Pons (tissue), 1 donor: ENCODE measurements around the gene CDC45.

Experiments used
- DNase-seq: peaks from one replicate; pipeline ENCODE4 v3.0.0-alpha.2; 2016; ENCODE audit warnings: low spot score

The CDC45 gene

GRCh38 chr22:19515654-19516377, 36.1 kb downstream of the CDC45 start:
- DNase-seq = no peak

DNA sequence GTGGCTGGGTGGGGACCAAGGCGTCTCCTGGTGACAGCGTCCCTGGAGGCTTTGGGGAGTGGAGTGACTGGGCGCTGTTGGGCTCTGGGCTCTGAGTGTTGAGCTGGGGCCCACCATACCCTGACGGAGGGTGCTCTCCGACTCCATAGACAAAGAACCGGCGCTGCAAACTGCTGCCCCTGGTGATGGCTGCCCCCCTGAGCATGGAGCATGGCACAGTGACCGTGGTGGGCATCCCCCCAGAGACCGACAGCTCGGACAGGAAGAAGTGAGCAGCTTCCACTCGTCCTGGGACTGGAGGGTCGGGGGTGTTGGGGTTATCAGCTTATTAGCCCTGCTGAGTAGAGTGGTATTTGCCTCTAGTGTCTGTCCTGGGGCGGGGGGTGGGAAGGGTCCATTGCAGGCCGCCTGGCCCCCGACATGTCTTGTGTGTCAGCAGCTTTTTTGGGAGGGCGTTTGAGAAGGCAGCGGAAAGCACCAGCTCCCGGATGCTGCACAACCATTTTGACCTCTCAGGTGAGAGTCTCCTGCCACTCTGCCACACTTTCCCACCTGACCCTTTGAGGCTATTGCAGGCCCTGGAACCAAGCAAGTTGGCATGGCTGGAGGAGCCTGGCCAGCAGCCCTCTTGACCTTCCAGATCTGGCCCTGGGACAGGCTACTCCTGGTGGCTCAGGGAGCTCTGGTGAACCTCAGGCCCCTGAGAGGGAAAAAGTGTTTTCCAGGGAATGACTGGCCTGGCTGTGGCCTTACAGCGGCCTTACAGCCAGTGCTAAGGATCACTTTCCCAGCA, 36.9 kb downstream of the CDC45 start:
- no peak for DNase-seq

- DNase-seq = no peak
Measured at GRCh38 chr22:19517171-19517500, 37.4 kb downstream of the CDC45 start.

- no peak for DNase-seq
Measured at GRCh38 chr22:19517919-19518611, 38.3 kb downstream of the CDC45 start.

- DNase-seq = no peak
Measured at GRCh38 chr22:19518635-19519034, 38.9 kb downstream of the CDC45 start.

- no peak for DNase-seq
Measured at GRCh38 chr22:19519041-19519926, 39.6 kb downstream of the CDC45 start.

DNA sequence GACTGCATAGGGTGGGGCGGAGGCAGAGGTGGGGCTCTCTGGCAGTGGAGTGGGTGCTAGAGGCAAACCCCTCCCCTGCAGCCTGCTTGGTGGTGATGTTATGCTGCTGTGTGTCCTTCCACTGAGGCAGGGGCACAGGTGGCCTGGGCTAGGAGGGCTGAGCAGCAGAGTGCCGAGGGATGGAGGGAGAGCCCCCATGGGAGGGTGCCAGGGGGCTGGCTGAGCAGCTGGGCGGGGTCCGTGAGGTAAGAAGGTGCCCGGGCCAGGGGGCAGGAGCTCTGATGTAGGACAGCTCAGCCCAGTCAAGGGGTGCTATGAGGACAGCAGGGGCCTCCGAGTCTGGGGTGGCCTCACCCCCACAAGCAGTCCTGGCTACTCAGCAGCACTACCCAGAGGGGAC, 40.3 kb downstream of the CDC45 start:
- DNase-seq = no peak

GRCh38 chr22:19520566-19521305, 41.0 kb downstream of the CDC45 start:
- DNase-seq = no peak

DNA sequence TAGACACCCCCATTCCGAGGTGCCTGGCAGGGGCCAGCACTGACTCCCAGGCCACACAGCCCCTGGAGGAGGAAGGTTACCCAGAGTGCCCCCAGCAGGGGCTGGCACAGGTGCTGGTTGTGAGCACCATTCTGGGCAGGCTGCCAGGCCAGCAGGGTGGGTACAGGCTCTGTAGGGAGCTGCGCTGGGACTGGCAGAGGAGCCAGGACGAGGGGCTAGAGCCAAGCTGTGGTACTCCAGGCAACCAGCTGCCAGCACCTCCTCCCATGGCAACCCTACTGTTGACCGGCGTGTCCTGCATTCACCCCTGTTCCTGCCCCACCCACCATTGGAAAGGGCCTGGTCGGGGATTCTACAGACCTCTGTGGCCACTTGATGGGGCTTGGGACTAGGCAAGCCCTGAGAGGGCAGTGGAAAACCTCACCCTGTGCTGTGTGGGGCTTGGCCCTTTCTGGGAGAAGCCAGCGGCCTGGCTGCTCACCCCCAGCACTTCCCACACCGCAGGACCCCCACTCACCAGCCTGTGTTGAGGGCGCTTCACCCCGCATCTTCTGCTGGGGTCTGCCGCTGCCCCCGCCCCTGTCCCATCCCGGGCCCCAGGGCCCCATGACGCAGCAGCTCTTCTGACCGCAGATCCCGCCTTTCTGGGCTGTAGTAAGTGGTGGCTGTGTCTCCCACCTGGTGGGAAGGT, 42.6 kb downstream of the CDC45 start:
- DNase-seq = peak; percentile 39

- no peak for DNase-seq
Measured at GRCh38 chr22:19522881-19523239, 43.1 kb downstream of the CDC45 start.

DNA sequence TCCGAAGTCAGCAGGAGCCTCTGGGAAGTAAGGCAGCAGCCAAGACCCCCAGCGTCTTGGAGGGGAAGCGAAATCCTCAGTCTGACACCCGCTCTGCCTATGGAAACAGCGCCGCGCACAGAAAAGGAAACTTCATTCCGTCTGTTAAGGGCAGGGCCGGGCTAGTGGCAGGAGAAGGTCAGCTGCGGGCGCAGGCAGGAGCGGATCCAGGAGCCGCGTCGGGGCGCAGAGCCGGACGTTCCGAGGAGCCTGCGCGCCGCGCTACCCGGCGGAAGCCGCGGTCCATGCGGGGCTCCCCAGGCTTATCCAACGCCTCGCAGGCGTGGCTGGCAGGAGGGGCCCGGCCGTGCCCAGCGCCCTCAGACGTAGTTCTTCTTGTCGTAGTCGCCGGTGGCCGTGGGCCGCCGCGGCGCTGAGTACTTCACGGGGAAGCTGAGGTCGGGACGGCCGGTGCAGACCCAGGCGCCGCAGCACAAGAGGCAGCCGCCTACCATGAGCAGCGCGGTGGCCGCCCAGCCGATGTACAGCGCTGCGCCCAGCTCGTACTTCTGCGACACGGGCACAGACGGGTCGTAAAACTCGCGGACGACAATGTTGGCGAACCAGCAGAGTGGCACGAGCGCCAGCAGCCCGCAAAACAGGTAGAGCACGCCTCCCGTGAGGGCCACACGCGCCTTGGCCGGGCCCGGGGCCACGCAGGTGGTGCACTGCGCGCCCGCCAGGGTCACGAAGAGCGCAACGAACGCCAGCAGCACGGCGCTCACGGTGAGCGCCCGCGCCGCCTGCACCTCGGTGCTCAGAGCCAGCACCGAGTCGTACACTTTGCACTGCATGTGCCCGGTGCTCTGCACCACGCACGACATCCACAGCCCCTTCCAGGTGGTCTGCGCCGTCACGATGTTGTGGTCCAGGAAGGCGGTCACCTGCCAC, 43.8 kb downstream of the CDC45 start:
- no peak for DNase-seq

GRCh38 chr22:19524170-19525115, 44.7 kb downstream of the CDC45 start, which contains the start of gene CLDN5:
TSS of gene CLDN5 (minus strand) at chr22:19524410. CDS start at chr22:19524255, 155 bp downstream.
- DNase-seq = no peak

GRCh38 chr22:19525116-19525660, 45.5 kb downstream of the CDC45 start:
- DNase-seq = no peak

- DNase-seq = no peak
Measured at GRCh38 chr22:19525666-19526065, 45.9 kb downstream of the CDC45 start.

DNA sequence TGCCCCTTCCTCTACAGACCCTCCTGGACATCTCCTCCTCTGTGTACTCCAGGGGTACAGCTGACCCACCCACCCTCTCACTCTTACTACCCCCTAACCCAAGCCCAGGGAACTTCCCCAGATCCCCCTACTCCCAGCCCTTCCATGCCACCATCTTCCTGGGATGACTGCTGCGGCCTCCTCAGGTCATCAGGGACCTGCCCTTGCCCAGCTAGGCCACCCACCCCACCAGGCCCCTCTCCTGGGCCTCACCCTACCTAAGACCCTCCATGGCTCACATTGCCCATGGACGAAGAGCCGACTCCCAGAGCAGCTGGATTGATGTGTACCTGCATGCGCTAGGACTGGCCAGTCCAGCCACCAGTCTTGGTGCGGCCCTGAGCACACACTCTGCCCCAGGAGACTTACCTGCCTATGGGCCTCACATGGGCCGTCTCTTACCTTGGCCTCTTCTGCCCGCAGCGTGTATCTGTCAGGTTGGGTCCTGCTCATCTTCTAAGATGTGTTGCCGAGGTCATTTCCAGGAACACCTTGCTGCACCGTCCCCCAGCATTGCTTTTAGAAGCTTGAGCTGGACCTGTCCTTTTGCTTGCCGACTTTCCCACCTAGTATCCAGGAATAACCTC, 46.5 kb downstream of the CDC45 start:
- no peak for DNase-seq

GRCh38 chr22:19526702-19527111, 47.0 kb downstream of the CDC45 start:
- no peak for DNase-seq

GRCh38 chr22:19527321-19527721, 47.6 kb downstream of the CDC45 start:
- no peak for DNase-seq
